Muscle layer of duodenum (tissue), 2 donors: ENCODE data around the gene EDN2.

Experiments
- H3K27ac ChIP-seq: one replicate; pipeline ENCODE4 v1.7.0; 2013; ENCODE audit warnings: mild to moderate bottlenecking, low read length
- H3K27me3 ChIP-seq: one replicate; pipeline ENCODE4 v1.7.0; 2013; ENCODE audit warnings: low read depth, mild to moderate bottlenecking, control low read depth, low read length
- H3K36me3 ChIP-seq, 2 donors: one replicate each; pipeline ENCODE4 v1.7.0; 2013; ENCODE audit warnings: low read length in 2 of 2, control low read depth in 1 of 2, mild to moderate bottlenecking in 1 of 2; ENCODE audit not compliant: insufficient read depth in 2 of 2, control insufficient read depth in 1 of 2
- H3K4me1 ChIP-seq, 2 donors: one replicate each; pipeline ENCODE4 v1.7.0; 2013; ENCODE audit warnings: low read length in 2 of 2, mild to moderate bottlenecking in 2 of 2, control low read depth in 1 of 2, moderate library complexity in 1 of 2; ENCODE audit not compliant: insufficient read depth in 2 of 2, control insufficient read depth in 1 of 2
- H3K4me3 ChIP-seq, 2 donors: one replicate each; pipeline ENCODE4 v1.7.0; 2013; ENCODE audit warnings: low read length in 2 of 2, low read depth in 1 of 2, mild to moderate bottlenecking in 1 of 2
- H3K9me3 ChIP-seq, 2 donors: one replicate each; pipeline ENCODE4 v1.7.0; 2013; ENCODE audit warnings: low read length in 2 of 2, control low read depth in 1 of 2, mild to moderate bottlenecking in 1 of 2; ENCODE audit not compliant: control insufficient read depth in 1 of 2
- donor health status: healthy.

The EDN2 gene

GRCh38 chr1:41430582-41430981 lies 53.9 kb downstream of the EDN2 start:
- peaks cover 14 to 31% of the 10 kb centered on the region in 2 donors for H3K4me1 ChIP-seq
- no peak overlapping the region for H3K4me3 ChIP-seq
- no peaks in the 10 kb centered on the region for H3K36me3 ChIP-seq
- H3K27ac ChIP-seq, result no peak overlapping the region
- no peaks in the 10 kb centered on the region for H3K9me3 ChIP-seq
- no peaks in the 10 kb centered on the region for H3K27me3 ChIP-seq

DNA sequence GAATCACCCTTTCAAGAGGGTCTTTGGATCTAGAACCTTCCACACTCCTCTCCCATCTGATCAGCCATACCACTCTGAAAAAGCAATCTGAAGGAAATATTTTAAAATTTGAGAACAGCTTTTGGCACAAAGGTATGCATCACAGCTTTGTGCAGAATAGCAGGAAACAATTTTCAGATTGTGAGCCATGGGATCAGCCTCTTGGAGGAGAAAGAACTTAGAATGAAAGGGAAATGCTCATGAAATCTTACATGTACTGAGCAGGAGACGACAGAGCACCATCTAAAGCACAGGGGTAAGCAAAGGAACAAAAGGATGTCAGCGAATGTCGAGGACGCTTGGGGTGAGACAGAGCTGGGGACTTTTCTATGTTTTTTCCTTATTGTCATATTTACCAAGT lies 54.4 kb downstream of the EDN2 start:
- no peaks in the 10 kb centered on the region for H3K27me3 ChIP-seq
- no peak overlapping the region for H3K27ac ChIP-seq
- no peaks in the 10 kb centered on the region for H3K36me3 ChIP-seq
- H3K4me3 ChIP-seq, result no peak overlapping the region
- H3K4me1 ChIP-seq, result peaks cover 14 to 31% of the 10 kb centered on the region in 2 donors
- H3K9me3 ChIP-seq, result no peaks in the 10 kb centered on the region

GRCh38 chr1:41429641-41430035 lies 54.8 kb downstream of the EDN2 start:
- Histone ChIP-seq H3K27me3 (no peaks in the 10 kb centered on the region), H3K4me3 (no peak overlapping the region), H3K27ac (no peak overlapping the region), H3K36me3 (no peaks in the 10 kb centered on the region), H3K4me1 (peaks cover 14 to 31% of the 10 kb centered on the region in 2 donors), H3K9me3 (no peaks in the 10 kb centered on the region)
